HG03432 (cell line): ENCODE data around the gene PIK3R2.
"Not testable (repeated sequence)": the region's sequence is repeated elsewhere in the genome, so short reads cannot be mapped to it uniquely, and the experiment has no call there.

Experiments
- ATAC-seq: cut with Tn5 transposase; IDR thresholded peaks from one replicate; pipeline ENCODE4 v1.9.1; 2021; ENCODE audit warnings: mild to moderate bottlenecking, moderate library complexity; ENCODE audit not compliant: unreplicated experiment

PIK3R2 gene

GRCh38 chr19:18152442-18152816 is 534 bp upstream of the PIK3R2 start:
- ATAC-seq, result peak; percentile 62

DNA sequence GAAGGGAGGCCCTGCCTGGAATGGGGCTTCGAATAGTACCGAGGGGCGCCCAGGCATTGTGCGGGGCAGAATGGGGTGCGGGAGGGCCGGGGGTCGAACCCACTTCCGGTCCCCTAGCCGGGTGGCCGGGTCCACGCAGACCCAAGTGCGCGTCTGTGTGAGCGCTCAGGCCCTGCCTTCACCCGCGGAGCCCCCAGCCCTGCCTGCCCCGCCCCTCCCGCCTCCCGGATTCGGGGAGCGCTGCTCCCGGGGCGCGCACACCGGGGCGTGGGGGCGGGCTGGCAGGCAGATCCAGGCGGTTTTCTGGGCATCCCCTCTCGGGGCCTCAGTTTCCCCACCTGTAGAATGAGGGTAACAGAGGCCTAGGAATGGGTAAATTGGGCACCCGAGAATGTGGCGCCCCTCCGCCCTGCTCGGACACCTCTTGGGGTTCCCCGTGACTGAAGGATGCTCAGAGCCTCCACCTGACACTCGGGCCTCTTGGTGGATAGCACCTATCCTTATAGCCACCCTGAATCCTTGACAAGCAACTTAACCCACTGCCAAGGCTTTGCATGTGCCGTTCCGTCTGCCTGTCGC is 682 bp downstream of the PIK3R2 start:
- peak; percentile 4 for ATAC-seq

DNA sequence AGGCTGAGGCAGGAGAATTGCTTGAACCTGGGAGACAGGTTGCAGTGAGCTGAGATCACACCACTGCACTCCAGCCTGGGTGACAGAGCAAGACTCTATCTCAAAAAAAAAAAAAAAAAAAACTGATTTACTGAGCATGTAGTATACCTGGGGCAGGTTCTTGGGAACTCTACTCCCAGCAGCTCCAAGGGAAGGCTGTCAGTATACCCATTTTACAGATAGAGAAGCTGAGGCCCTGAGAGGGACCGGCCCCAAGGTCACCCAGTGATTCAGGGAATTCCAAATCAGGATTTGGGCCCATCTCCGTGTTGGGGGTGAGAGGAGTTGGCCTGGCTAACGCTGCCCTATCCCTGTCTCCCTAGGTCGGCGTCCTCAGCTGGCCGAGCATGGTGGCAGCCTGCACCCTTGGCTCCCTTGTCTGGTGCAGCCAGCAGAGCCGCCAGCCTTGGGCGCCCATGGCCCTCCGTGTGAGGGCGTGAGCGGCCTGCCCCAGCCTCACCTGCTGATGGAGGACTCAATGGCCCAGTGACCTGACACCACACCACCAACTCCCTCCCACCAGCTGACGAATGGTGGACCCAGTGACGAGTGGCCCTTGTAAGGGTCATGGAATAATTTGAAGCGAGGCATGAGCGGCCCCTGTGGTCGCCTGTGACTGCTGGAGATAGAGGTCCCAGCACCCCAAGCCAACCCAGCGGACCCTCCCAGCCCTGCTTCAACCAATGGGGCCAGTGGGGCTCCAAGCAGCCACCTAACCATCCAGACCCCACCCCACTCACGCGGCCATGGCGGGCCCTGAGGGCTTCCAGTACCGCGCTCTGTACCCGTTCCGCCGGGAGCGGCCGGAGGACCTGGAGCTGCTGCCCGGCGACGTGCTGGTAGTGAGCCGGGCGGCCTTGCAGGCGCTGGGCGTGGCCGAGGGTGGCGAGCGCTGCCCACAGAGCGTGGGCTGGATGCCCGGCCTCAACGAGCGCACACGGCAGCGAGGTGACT is 2.4 kb downstream of the PIK3R2 start:
- ATAC-seq, result no peak

DNA sequence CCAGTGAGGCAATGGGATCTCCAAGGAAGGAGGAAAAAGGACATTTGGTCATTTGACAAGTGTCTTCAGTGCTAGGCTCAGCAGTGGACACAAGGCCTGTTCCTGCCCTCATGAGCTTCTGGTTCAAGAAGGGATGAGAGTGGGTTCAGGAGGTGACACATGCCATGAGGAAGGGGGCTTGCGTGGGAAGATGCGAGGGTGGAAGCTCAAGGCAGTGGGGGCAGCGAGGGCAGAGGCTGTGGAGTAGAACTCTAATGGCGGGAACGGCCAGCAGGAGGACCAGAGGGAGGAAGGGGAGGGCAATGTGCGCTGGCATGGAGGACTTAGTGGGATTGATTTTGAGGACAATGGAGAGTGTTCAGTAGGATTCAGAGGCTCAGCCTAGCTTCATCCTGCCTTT is 3.3 kb downstream of the PIK3R2 start:
- ATAC-seq, result no peak

GRCh38 chr19:18156841-18157464 is 4.0 kb downstream of the PIK3R2 start:
- ATAC-seq, result no peak

DNA sequence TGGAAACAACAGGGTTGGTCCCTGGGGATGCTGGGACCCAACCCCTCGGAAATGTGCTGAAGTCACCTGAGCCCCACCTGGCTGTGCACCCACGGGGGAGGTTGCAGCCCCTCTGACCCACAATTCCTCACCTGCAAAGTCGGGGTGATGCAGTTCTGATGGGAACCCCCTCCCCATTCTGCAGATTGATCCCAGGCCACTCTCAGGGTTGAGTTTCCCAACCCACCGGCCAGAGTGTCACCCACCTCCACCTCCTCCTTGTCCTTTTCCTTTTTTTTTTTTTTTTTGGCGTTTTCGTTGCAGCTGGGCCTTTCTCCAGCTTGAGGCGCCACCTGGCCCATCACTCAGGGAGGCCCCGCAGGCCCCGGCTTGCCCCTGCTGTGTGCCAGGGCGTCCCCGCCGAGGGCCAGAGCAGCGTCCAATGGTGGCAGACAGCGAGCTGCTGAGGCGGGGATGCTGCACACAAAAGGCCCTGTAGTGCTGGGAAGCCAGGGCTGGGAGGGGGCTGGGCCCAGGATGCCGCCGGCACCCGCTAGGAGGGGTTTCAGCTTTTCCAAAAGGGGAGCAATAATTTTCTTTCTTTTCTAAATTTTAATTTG is 4.6 kb downstream of the PIK3R2 start:
- ATAC-seq, result no peak

GRCh38 chr19:18158467-18158866 is 5.5 kb downstream of the PIK3R2 start:
- ATAC-seq, result no peak

DNA sequence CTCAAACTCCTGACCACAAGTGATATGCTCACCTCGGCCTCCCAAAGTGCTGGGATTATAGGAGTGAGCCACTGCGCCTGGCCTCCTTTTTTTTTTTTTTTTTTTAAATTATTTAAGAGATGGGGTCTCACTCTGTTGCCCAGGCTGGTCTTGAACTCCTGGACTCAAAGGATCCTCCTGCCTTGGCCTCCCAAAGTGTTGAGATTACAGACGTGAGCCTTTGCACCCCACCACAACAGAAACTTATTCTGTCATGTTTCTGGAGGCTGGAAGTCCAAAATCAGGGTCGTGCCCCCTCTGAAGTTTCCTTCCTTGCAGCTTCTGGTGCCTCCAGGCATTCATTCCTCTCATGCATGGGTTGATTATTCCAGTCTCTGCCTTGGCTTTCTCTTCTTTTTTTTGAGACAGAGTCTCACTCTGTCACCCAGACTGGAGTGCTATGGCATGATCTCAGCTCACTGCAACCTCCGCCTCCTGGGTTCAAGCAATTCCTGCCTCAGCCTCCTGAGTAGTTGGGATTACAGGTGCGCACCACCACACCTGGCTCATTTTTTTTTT is 6.2 kb downstream of the PIK3R2 start:
- not testable (repeated sequence) for ATAC-seq

DNA sequence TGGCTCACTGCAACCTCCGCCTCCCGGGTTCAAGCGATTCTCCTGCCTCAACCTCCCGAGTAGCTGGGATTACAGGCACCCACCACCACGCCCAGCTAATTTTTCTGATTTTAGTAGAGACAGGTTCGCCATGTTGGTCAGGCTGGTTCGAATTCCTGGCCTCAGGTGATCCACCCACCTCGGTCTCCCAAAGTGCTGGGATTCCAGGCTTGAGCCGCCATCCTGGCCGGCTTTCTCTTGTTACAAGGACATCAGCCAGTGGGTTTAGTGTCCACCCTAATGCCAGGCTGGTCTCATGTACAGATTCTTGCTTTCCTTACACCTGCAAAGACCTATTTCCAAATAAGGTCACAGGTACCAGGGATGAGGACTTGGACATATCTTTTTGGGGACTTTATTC is 6.8 kb downstream of the PIK3R2 start:
- ATAC-seq, result no peak

DNA sequence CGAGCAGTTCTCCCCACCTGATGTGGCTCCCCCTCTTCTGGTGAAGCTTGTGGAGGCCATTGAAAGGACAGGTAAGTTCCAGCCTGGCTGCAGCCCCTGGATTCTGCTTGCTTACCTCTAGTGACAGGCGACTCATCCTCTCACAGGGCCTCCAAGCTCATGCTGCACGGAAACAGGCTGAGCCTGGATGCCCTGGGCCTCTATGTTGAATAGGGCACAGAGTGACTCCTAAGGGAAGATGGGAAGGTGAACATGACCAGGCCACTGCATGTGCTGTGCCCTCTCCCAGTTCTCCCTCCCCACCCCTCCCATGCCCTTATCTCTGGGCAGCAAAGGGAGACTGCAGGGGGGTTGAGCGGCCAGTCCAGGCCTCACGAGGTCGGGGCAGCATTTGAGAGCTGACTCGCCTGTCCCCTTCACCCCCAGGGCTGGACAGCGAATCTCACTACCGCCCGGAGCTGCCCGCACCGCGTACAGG is 7.6 kb downstream of the PIK3R2 start:
- ATAC-seq, result no peak

DNA sequence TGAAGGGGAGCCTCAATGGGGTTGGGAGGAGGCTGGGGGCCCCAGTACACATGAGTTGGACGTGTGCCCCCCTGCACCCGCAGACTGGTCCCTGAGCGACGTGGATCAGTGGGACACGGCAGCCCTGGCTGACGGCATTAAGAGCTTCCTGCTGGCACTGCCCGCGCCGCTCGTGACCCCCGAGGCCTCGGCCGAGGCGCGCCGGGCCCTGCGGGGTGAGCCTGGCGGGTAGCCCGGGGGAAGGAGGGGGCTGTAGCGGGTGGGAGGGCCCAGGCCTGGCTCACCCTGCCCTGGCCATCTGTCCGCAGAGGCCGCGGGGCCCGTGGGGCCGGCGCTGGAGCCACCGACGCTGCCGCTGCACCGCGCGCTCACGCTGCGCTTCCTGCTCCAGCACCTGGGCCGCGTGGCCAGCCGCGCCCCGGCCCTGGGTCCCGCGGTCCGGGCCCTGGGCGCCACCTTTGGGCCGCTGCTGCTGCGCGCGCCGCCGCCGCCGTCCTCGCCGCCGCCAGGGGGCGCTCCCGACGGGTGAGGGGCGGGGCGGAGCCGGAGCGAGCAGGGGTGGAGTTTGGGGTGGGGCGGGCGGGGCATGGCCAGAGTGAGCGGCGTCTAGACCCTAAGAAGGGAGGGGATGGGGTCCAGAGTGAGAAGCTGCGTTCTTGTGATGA is 8.1 kb downstream of the PIK3R2 start:
- peak; percentile 70 for ATAC-seq

DNA sequence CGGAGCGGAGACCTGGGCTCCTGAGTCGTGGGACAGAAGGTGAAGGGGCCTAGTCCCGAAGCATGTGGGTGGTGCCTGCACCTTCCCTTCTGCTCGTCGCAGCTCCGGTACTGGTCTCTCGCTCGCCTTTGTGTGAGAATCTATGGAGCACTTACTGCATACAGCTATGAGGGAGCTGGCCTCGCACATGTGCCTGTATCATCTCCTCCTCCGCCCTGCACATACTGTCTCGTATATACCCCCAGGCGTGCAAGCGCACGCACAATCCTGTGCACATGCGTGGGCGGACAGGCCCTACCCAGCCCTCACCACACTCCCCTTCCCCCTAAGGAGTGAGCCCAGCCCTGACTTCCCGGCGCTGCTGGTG is 8.7 kb downstream of the PIK3R2 start:
- ATAC-seq, result peak; percentile 3

- ATAC-seq, result no peak
These were observed 11.1 kb downstream of the PIK3R2 start for GRCh38 chr19:18164072-18164471.

GRCh38 chr19:18165794-18166544 is 13.0 kb downstream of the PIK3R2 start:
- ATAC-seq, result no peak

DNA sequence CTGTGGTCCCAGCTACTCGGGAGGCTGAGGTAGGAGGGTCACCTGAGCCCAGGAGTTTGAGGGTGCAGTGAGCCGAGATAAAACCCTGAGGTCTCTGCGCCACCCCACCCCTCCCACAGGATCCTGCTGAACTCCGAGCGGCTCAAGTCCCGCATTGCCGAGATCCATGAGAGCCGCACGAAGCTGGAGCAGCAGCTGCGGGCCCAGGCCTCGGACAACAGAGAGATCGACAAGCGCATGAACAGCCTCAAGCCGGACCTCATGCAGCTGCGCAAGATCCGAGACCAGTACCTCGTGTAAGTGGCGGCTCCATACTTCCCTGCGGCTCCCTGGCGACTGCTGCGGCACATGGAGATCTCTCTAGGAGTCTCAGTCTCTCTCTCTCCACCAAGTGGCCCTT is 14.0 kb downstream of the PIK3R2 start:
- ATAC-seq, result no peak

DNA sequence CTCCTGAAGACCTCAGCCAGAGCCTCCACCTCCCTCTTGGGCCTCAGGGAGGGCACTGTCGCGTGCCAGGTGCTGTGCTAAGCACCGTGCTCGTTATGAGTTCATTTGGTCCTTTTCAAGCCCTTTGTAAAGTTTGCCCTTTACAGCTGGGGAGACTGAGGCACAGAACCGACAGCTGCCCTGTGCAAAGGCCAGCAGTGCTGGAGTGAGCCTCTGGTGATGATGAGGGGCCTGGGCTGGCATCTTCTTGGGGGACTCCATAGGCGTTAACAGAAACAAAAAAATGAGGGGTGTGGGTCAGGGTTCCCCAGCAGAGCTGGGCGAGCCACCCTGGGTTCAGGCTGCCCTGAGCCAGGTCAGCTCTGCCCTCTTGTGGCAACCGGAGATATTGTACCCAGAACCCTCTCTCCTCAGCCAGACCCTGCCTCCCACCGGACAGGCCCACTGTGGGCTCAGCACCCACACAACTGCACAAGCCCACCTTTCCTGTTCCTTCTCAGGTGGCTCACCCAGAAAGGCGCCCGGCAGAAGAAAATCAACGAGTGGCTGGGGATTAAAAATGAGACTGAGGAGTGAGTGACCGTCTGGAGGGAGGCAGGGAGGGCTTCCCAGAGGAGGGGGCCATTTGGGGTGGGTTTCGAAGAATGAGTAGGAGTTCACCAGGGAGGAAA is 15.1 kb downstream of the PIK3R2 start:
- peak; percentile 27 for ATAC-seq

- ATAC-seq, result no peak
These were observed 15.9 kb downstream of the PIK3R2 start for GRCh38 chr19:18168673-18169381.

DNA sequence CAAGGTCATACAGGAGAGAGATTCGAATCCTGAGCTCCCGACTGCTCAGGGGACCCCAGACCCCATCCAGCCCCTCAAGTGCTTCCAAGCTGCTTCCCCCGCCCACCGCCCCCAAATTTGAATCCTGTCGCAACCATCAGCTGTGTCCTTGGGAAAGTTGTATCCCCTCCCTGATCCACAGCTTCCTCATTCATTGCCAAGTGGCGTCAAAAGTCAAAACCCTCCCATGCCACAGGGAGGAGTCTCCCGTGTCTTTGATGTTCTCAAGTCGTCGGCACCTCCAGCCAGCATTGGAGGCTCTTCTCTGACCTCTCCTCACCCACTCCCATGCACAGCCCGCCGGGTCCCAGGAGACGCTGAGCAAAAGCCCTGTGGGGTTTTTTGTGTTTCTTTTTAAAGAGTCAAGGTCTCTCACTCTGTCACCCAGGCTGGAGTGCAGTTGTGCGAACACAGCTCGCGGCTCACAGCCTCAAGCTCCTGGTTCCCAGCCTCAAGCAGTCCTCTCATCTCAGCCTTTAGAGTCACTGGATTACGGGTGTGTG is 17.8 kb downstream of the PIK3R2 start:
- ATAC-seq, result peak; percentile 24
